G401.6 (cell line): ENCODE data around the gene GHRL.

Experiments used
- FAIRE-seq: peaks from 2 replicates; lab custom pipeline; 2012; peaks lifted over from hg19 to GRCh38; lab: Jason Lieb, UNC

The GHRL gene

GRCh38 chr3:10292505-10293419, at the start of gene GHRL:
Gene GHRL (minus strand): TSS chr3:10292947. CDS start chr3:10290180, 2,767 bp downstream.
- FAIRE-seq: no peak

DNA sequence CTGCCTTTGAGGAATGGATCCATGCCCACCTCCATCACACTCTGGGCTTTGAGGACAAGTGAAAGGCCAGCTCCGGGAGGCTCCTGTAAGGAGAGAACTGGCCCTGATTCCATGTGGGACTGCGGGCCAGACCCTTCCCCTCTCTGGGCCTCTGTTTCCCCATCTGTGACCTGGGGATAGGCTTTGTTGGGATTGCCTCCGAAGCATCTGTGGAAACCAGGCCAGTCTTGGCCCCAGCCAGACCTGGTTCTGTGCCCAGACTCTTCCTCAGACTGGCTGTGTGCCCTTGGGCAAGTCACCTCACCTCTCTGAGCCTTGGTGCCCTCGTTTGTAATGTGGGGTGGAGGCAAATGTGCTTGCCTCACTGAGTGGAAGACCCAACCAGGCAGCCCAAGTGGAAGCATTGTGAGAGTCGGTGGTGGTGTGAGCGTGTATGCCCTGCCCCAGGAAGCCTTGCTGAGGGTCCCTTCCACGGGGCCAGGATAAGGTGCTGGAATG, 49.2 kb upstream of the GHRL start:
- FAIRE-seq: no peak

DNA sequence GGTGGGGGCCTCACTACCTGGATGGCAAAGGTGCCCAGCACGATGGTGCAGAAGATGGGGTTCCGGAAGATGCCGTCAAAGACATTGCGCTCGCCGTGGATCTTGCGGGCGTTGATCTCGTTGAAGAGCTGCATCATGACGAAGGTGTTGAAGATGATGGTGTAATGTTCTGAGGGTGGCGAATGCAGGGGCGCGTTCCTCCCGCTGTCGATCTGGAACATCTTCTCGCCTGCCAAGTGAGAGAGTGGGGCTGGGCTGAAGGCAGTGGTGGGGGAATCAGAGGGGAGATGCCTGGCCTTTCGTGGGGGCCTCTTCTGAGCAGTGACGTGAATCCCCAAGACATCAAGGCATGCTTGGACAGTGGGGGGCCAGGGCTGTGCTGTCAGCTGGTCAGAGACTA, 47.7 kb upstream of the GHRL start:
- FAIRE-seq: no peak

GRCh38 chr3:10340046-10340445, 47.3 kb upstream of the GHRL start:
- no peak for FAIRE-seq

- no peak for FAIRE-seq
Measured at GRCh38 chr3:10339376-10339955, 46.7 kb upstream of the GHRL start.

GRCh38 chr3:10338591-10339353, 46.0 kb upstream of the GHRL start:
- FAIRE-seq: no peak

DNA sequence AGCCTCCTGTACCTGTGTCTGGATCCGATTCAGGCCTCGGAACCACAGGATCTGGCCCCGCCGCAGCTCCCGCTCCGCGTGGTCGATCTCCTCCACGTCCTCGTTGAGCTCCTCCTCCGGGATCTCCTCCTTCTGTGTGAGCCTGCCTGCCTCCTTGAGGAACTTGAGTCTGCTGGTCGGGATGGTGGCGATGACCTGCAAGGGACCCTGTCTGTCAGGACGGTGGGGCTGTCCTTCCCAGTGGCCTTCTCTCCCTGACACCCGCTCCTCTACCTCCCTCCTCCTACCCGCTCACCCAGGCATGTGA, 45.4 kb upstream of the GHRL start:
- no peak for FAIRE-seq

- FAIRE-seq: no peak
Measured at GRCh38 chr3:10337323-10338163, 44.8 kb upstream of the GHRL start.

DNA sequence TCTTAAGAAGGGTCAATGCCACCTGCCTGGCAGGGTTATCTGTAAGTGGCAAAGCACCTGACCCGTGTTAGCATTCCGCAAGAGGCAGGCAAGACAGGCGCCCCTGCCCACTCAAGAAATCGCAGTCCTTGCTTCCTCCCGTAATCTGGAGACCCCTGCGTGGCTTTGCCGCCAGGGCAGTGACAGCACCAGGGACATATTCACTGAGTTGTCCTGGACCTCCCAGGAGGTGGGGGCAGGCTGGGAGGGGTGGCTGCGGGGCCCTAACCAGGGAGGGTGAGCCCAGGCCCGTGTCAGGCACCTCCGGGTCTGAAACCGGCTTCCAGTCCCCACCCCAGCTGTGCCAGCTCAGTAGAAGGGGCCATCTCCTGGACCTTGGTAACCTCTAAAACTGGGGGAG, 44.0 kb upstream of the GHRL start:
- no peak for FAIRE-seq

GRCh38 chr3:10335871-10336622, 43.3 kb upstream of the GHRL start:
- FAIRE-seq: no peak

- no peak for FAIRE-seq
Measured at GRCh38 chr3:10335190-10335738, 42.5 kb upstream of the GHRL start.

DNA sequence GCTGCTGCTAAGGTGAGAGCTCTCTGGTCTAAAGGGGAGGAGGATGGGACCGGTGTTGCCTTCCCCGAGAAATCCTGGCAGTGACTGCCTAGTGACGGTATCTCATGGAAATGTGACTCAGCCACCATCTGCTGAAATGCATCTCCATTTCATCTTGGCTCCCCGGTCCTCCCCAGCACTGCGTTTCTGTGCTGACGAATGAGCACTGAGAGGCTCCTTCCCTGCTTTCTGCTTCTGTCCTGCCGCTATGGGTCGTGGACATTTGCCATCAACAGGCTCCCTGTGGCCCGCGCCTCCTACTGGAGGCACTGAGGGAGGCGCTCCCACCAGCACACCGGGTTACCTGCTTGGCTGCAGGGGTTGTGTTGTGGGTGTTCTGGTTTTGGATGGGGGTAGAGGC, 41.7 kb upstream of the GHRL start:
- FAIRE-seq: no peak

GRCh38 chr3:10334042-10334441, 41.3 kb upstream of the GHRL start:
- FAIRE-seq: no peak

DNA sequence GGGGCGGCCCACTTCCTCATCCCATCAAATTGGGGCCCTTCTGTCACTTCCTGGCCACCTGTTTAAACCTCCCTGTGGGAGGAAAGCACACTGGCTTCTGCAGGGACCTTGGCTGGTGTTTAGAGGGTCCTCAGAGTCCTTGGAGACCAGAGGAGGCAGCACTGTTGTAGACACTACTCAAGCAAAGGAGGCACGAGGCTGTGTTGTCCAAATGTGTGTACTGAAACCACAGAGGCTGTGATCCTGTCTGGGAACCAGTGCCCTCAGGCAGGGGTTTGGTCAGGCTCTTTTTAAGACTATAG, 40.6 kb upstream of the GHRL start:
- FAIRE-seq: no peak

- FAIRE-seq: no peak
Measured at GRCh38 chr3:10332481-10333348, 40.0 kb upstream of the GHRL start.

DNA sequence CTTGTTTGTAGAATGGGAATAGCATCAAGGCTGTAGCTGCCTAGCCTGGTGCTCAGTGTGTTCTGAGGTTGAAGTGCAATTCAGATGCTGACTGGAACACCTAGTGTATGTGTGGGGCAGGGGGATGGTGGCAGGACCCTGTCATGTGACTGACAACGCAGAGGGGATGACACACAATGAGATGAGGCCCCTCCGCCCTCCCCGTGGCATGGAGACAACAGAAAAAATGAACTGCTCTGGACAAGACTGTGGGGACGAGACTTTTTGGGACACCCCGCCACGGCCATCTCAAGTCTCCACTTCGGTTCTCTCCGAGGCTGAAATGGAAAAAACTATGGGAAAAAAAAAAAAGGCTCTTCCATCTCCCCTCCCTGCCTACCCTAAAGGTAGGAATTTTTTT, 38.6 kb upstream of the GHRL start:
- FAIRE-seq: no peak

DNA sequence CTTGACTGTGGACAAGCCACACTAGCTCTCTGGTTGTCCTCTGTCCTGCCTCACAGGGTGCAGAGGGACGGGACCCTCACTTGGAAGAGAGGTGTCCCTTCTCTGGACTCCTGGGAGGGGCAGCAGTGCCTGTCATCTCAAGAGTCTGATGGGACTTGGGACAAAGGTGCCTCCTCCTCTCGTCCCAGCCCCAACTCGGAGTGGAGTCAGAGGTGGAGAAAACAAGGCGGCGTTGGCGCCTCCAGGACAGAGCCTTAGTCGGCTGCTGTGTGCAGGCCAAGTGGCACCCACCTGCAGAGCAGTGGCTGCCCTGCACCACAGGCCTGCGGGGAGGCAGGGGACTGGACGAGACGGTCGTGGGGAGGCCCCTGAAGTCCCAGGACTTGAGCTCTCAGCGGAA, 37.6 kb upstream of the GHRL start:
- FAIRE-seq: no peak

GRCh38 chr3:10329495-10330015, 36.8 kb upstream of the GHRL start:
- FAIRE-seq: no peak

DNA sequence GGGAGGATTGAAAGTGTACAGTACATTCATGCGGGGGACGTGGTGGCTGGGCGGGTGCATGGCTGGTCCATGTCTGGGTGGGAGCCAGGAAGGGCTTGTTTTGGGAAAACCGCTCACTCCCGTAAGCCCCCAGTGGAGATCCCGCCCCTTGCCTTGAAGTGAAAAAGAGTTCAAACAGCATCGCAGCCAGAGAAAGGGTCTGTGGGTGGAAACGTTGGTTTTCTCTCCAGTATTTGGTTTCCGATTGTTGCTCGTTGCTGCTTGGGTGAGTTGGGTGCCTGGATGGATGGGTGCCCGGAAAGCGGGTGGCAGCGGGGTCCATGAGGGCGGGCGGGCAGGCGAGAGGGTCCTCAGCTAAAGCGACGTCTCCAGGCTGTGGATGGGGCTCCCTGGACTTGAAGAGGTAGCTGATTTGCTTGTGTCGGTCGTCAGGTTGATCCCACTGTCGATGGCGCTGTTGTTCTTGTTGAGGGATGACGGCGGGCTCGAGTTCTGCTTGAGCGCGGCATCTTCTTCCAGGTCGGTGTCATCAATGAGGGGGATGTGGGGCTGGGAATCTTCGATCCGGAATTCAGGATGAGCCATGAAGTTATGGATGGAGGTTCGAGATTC, 35.8 kb upstream of the GHRL start:
- no peak for FAIRE-seq

DNA sequence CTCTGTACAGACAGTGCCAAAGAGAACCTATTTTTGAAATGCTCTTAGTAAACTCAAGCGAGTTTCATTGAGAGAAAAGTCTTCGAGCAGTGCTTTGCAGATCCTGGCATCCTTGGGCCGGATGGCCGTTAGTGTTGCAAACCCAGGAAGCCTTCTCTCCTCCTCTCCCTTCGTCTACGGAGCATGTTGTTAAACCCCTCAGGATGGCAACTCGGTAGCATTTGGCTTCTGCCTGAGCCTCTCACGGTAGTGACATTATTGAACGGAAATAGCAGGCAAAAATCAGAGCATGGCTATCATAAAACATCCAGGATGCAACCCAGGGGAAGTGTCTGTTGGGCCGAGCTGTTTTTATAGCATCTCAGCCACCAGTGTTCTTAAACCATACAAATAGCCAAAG, 34.8 kb upstream of the GHRL start:
- no peak for FAIRE-seq
